T47D (cell line): ENCODE measurements around the gene SRPK1.

ENCODE experiments used
- DNase-seq, 2 experiments: peaks; one replicate each; pipeline versions ENCODE4 v3.0.0 to v3.0.0-alpha.2; 2011 to 2012; ENCODE audit warnings: low read depth in 1 of 2, low spot score in 1 of 2
- JUND ChIP-seq: IDR thresholded peaks from 2 replicates; pipeline ENCODE4 v1.6.1; 2012; ENCODE audit warnings: low read depth
- in situ Hi-C: cut with HindIII; loops from 2 replicates; pipeline ENCODE4 v1.10.0; 2016; ENCODE audit warnings: low sequenced_read_pairs, low pct_unique_long_range_greater_than_20kb

Gene SRPK1

GRCh38 chr6:35859367-35859766 is 61.5 kb downstream of the SRPK1 start:
- no peak for DNase-seq
- no peak for TF ChIP-seq JUND
- in situ Hi-C loops, result no loop called here

GRCh38 chr6:35857853-35858252 is 63.0 kb downstream of the SRPK1 start:
- no peak for DNase-seq
- TF ChIP-seq JUND, result no peak
- in situ Hi-C loops, result no loop called here

GRCh38 chr6:35856250-35856649 is 64.6 kb downstream of the SRPK1 start:
- TF ChIP-seq JUND, result no peak
- in situ Hi-C loops, result no loop called here
- DNase-seq, result no peak

GRCh38 chr6:35852994-35853393 is 67.9 kb downstream of the SRPK1 start:
- in situ Hi-C loops, result no loop called here
- no peak for TF ChIP-seq JUND
- DNase-seq, result no peak

- no peak for DNase-seq
- in situ Hi-C loops, result no loop called here
- no peak for TF ChIP-seq JUND
Measured at GRCh38 chr6:35850208-35850607, 70.7 kb downstream of the SRPK1 start.

GRCh38 chr6:35844290-35844689 is 76.6 kb downstream of the SRPK1 start:
- DNase-seq, result no peak
- in situ Hi-C loops, result no loop called here
- TF ChIP-seq JUND, result no peak

- in situ Hi-C loops, result no loop called here
- TF ChIP-seq JUND, result no peak
- DNase-seq, result no peak
Measured at GRCh38 chr6:35842381-35842780, 78.5 kb downstream of the SRPK1 start.

GRCh38 chr6:35839019-35839418 is 81.9 kb downstream of the SRPK1 start:
- no peak for DNase-seq
- no peak for TF ChIP-seq JUND
- in situ Hi-C loops, result no loop called here

GRCh38 chr6:35833536-35833935 is 87.4 kb downstream of the SRPK1 start:
- DNase-seq, result peak in 1 of 2 experiments; percentile 13
- TF ChIP-seq JUND, result no peak
- in situ Hi-C loops, result no loop called here

- in situ Hi-C loops, result no loop called here
- DNase-seq, result no peak
- no peak for TF ChIP-seq JUND
Measured at GRCh38 chr6:35831257-35832007, 89.5 kb downstream of the SRPK1 start.

GRCh38 chr6:35829306-35829705 is 91.6 kb downstream of the SRPK1 start:
- no peak for DNase-seq
- no peak for TF ChIP-seq JUND
- in situ Hi-C loops, result no loop called here

- DNase-seq, result no peak
- no peak for TF ChIP-seq JUND
- in situ Hi-C loops, result no loop called here
Measured at GRCh38 chr6:35824552-35825192, 96.2 kb downstream of the SRPK1 start.

GRCh38 chr6:35823601-35824000 is 97.3 kb downstream of the SRPK1 start:
- no peak for TF ChIP-seq JUND
- in situ Hi-C loops, result no loop called here
- DNase-seq, result no peak

- no peak for TF ChIP-seq JUND
- DNase-seq, result no peak
- in situ Hi-C loops, result no loop called here
Measured at GRCh38 chr6:35817515-35817914, 103.4 kb downstream of the SRPK1 start.
